MM.1S (cell line): ENCODE data around the gene CCDC146.

Experiments
- CTCF ChIP-seq: fragments of 300-600 bp; sonication (generic); IDR thresholded peaks from 2 replicates; pipeline ENCODE4 v1.5.1; 2016; ENCODE audit warnings: antibody characterized with exemption, low read length, mixed read lengths
- EZH2 ChIP-seq: fragments of 300-600 bp; sonication (generic); optimal IDR thresholded peaks from 2 replicates; pipeline ENCODE3; 2017; ENCODE audit warnings: low read depth, mild to moderate bottlenecking, antibody characterized with exemption, low read length, mixed read lengths
- EZH2phosphoT487 ChIP-seq: fragments of 300-600 bp; sonication (generic); IDR thresholded peaks from 2 replicates; pipeline ENCODE4 v1.6.1; 2018; ENCODE audit warnings: antibody characterized with exemption, low read length

- TF ChIP-seq CTCF: no peak
- TF ChIP-seq EZH2: no peak
- TF ChIP-seq EZH2phosphoT487: no peak
Observed at GRCh38 chr7:77248154-77248553, 125.7 kb downstream of the CCDC146 start.
